Measurements from ENCODE around the gene ULBP2.
"Not testable (repeated sequence)": the region's sequence is repeated elsewhere in the genome, so short reads cannot be mapped to it uniquely, and the experiment has no call there.

ULBP2 gene

GRCh38 chr6:149925253-149925973, 16.4 kb upstream of the ULBP2 start:
- ATAC-seq = peak; percentile 1; the same call in 2 of the 3 replicates
- TF ChIP-seq ISL1 (CRISPR knock-in tag; IDR thresholded peaks at IDR 0.05) (no peak), PPARA (CRISPR knock-in tag; IDR thresholded peaks at IDR 0.05; ENCODE audit: borderline replicate concordance) (no peak), RARB (CRISPR knock-in tag; IDR thresholded peaks at IDR 0.05) (no peak), OSR1 (CRISPR knock-in tag; IDR thresholded peaks at IDR 0.05) (no peak), ZNF8 (CRISPR knock-in tag; IDR thresholded peaks at IDR 0.05) (no peak), ARNTL (CRISPR knock-in tag; IDR thresholded peaks at IDR 0.05; ENCODE audit: borderline replicate concordance, low read depth) (no peak), TOX (CRISPR knock-in tag; IDR thresholded peaks at IDR 0.05; ENCODE audit: borderline replicate concordance) (no peak), ZFP30 (CRISPR knock-in tag; IDR thresholded peaks at IDR 0.05) (no peak), ESRRG (CRISPR knock-in tag; IDR thresholded peaks at IDR 0.05) (no peak), POU6F1 (CRISPR knock-in tag; IDR thresholded peaks at IDR 0.05; ENCODE audit: borderline replicate concordance, low read depth) (no peak)

DNA sequence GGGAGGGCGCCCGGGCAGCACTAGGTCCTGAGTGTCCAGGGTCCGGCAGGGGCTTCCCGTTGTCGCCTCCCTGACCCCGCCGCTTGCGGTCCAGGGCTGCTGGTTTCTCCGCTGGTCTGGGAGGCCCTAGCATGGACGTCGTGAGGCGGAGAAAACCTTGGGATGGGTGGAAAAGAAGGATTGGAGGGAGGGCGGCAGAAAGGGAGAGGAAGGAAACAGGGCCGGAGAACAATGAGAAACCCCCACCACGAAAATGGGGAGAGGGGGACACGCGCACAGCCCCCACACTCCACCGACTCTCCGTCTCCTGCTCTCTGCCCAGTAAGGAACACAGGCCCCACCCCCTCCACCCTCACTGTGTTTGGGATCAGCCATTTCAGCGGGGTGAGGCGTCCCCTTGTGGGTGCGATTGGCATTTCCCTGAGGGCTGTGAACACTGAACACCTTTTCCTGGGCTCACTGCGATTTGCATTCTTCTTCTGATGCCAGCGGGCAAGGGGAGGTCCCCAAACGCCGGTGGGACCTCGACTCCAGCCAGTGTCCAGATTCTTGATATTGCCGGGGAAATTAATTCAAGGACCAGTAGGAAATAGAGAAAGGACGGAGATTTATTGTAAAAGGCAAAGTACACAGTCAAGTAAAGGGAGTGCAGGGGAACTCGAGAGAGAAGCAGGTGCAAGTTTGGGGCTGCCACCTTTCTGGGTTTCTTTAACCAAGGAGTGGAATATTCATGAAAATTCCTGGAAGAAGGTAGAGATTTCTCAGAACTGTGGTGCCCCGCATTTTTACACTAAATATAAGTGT, 15.6 kb upstream of the ULBP2 start:
- peak; percentile 87 for ATAC-seq
- TF ChIP-seq, protein P1, sequence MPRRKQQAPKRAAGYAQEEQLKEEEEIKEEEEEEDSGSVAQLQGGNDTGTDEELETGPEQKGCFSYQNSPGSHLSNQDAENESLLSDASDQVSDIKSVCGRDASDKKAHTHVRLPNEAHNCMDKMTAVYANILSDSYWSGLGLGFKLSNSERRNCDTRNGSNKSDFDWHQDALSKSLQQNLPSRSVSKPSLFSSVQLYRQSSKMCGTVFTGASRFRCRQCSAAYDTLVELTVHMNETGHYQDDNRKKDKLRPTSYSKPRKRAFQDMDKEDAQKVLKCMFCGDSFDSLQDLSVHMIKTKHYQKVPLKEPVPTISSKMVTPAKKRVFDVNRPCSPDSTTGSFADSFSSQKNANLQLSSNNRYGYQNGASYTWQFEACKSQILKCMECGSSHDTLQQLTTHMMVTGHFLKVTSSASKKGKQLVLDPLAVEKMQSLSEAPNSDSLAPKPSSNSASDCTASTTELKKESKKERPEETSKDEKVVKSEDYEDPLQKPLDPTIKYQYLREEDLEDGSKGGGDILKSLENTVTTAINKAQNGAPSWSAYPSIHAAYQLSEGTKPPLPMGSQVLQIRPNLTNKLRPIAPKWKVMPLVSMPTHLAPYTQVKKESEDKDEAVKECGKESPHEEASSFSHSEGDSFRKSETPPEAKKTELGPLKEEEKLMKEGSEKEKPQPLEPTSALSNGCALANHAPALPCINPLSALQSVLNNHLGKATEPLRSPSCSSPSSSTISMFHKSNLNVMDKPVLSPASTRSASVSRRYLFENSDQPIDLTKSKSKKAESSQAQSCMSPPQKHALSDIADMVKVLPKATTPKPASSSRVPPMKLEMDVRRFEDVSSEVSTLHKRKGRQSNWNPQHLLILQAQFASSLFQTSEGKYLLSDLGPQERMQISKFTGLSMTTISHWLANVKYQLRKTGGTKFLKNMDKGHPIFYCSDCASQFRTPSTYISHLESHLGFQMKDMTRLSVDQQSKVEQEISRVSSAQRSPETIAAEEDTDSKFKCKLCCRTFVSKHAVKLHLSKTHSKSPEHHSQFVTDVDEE (CRISPR knock-in tag; IDR thresholded peaks at IDR 0.05) = no peak
- no peak for TF ChIP-seq ZNF70 (CRISPR knock-in tag; IDR thresholded peaks at IDR 0.05)
- no peak for TF ChIP-seq TOX (CRISPR knock-in tag; IDR thresholded peaks at IDR 0.05; ENCODE audit: borderline replicate concordance)
- no peak for TF ChIP-seq ZNF8 (CRISPR knock-in tag; IDR thresholded peaks at IDR 0.05)
- no peak for TF ChIP-seq POU6F1 (CRISPR knock-in tag; IDR thresholded peaks at IDR 0.05; ENCODE audit: borderline replicate concordance, low read depth)
- TF ChIP-seq ZNF565 (CRISPR knock-in tag; conservative IDR thresholded peaks at IDR 0.05; ENCODE audit: low read depth) = no peak
- no peak for TF ChIP-seq CSRNP3 (CRISPR knock-in tag; IDR thresholded peaks at IDR 0.05)
- no peak for TF ChIP-seq ZFP30 (CRISPR knock-in tag; IDR thresholded peaks at IDR 0.05)

DNA sequence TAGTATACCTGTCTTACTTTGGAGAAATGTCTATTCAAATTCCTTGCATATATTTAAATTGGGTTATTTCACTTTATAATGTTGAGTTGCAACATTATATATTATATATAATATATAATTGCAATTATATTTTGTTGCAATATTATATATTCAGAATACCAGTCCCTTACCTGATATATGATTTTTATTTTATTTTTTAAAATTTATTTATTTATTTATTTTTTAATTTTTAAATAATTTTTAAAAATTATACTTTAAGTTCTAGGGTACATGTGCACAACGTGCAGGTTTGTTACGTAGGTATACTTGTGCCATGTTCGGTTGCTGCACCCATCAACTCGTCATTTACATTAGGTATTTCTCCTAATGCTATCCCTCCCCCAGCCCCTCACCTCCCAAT, 14.8 kb upstream of the ULBP2 start:
- not testable (repeated sequence) for ATAC-seq

DNA sequence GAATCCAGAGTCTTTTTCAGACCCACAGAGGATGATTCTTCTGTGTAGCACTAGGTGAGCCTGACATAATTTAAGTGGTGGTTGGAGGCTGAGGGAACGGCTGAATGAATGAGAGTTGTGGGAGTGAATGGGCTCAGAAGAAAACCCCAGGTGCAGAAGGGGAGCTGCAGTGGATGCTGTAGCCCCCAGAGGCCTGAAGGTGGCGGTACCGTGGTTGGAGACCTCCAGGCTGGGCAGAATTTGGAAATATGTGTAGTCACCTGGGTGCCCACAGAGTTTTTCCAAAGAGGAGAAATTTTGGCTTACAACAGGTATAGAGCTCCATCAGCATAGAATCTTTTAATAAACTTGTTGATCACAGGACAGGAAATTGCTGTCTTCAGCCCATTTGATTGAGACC, 12.4 kb upstream of the ULBP2 start:
- no peak for TF ChIP-seq PPARA (CRISPR knock-in tag; IDR thresholded peaks at IDR 0.05; ENCODE audit: borderline replicate concordance)
- no peak for ATAC-seq

DNA sequence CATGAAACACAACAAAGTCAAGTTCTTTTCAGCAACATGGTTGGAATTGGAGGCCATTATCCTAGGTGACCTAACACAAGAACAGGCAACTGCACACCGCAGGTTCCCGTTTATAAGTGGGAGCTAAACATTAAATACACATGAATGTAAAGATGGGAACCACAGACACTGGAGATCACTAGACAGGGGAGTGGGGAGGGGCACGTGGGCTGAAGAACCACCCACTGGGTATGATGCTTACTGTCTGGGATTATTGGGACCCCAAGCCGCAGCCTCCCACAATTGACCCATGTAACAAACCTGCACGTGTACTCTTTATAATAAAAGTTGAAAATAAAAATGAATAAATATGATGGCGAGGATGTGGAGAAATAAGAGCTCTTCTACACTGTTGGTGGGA, 10.3 kb upstream of the ULBP2 start:
- ATAC-seq = no peak
- TF ChIP-seq CREB5 (CRISPR knock-in tag; IDR thresholded peaks at IDR 0.05; ENCODE audit: low read depth) = no peak

Measured in SK-N-SH treated with all-trans-retinoic acid at 6 μM for 48 hours (cell line).